ENCODE measurements around the gene TPD52L2.

TPD52L2 gene

GRCh38 chr20:63932606-63933160, 67.6 kb downstream of the TPD52L2 start:
- DNase-seq (ENCODE audit: low read depth in 2 of 2) = no peak

GRCh38 chr20:63933646-63934045, 68.6 kb downstream of the TPD52L2 start:
- DNase-seq (ENCODE audit: low read depth in 2 of 2) = no peak

GRCh38 chr20:63934271-63935068, 69.4 kb downstream of the TPD52L2 start:
- DNase-seq (ENCODE audit: low read depth in 2 of 2) = no peak

GRCh38 chr20:63935447-63935846, 70.4 kb downstream of the TPD52L2 start:
- DNase-seq (ENCODE audit: low read depth in 2 of 2) = no peak

- DNase-seq (ENCODE audit: low read depth in 2 of 2) = no peak
Measured at GRCh38 chr20:63937596-63937995, 72.5 kb downstream of the TPD52L2 start.

- no peak for DNase-seq (ENCODE audit: low read depth in 2 of 2)
Measured at GRCh38 chr20:63939061-63939935, 74.2 kb downstream of the TPD52L2 start.

- no peak for DNase-seq (ENCODE audit: low read depth in 2 of 2)
Measured at GRCh38 chr20:63940071-63940471, 75.0 kb downstream of the TPD52L2 start.

- no peak for DNase-seq (ENCODE audit: low read depth in 2 of 2)
Measured at GRCh38 chr20:63940472-63941266, 75.6 kb downstream of the TPD52L2 start.
